Measurements from ENCODE around the gene TMEM69. TPM values are rescaled to one million over a fixed set of nuclear protein-coding genes. Genes with fewer than 3 reads are reported as not detected.

TMEM69 gene
- total RNA-seq, 1 experiment from 2014 or later: 19.1 TPM

GRCh38 chr1:45678489-45678888 lies 9.5 kb upstream of the TMEM69 start:
- ATAC-seq (no peak), DNase-seq (ENCODE audit: low read depth, low spot score) (no peak)
- H3K4me1 ChIP-seq (ENCODE audit: control insufficient read depth, insufficient read depth, low read length): peaks cover 58% of the 10 kb centered on the region
- H3K27me3 ChIP-seq (ENCODE audit: control insufficient read depth, insufficient read depth, low read length): no peaks in the 10 kb centered on the region
- H3K4me3 ChIP-seq (ENCODE audit: low read depth in 2 of 2, low read length in 2 of 2): no peak overlapping the region
- no TSS peak for BruUV-seq (replicated peaks)
- POLR2A ChIA-PET: no interaction called here
- intact Hi-C loops (cut with micrococcal nuclease; ENCODE audit: unreplicated experiment) (no loop called here), in situ Hi-C loops (cut with HindIII; ENCODE audit: low pct_unique_long_range_greater_than_20kb, low sequenced_read_pairs) (loop anchor here (25.0 kb wide), 1 partner anchor 184 kb away; no protein-coding TSS in a partner anchor)
- H3K27ac ChIP-seq (ENCODE audit: low read length): no peak overlapping the region
- TF ChIP-seq SIN3A (IDR thresholded peaks at IDR 0.05; ENCODE audit: borderline replicate concordance, insufficient read depth, low read depth, low read length) (no peak), POLR2AphosphoS5 (IDR thresholded peaks at IDR 0.05; ENCODE audit: low read depth, low read length) (no peak), TCF7L2 (IDR thresholded peaks at IDR 0.05; ENCODE audit: low read depth, low read length) (no peak), REST (IDR thresholded peaks at IDR 0.05; ENCODE audit: insufficient read depth in 1 of 2, low read depth in 2 of 2, low read length in 1 of 2) (no peak)
- TF ChIP-seq, protein P1, sequence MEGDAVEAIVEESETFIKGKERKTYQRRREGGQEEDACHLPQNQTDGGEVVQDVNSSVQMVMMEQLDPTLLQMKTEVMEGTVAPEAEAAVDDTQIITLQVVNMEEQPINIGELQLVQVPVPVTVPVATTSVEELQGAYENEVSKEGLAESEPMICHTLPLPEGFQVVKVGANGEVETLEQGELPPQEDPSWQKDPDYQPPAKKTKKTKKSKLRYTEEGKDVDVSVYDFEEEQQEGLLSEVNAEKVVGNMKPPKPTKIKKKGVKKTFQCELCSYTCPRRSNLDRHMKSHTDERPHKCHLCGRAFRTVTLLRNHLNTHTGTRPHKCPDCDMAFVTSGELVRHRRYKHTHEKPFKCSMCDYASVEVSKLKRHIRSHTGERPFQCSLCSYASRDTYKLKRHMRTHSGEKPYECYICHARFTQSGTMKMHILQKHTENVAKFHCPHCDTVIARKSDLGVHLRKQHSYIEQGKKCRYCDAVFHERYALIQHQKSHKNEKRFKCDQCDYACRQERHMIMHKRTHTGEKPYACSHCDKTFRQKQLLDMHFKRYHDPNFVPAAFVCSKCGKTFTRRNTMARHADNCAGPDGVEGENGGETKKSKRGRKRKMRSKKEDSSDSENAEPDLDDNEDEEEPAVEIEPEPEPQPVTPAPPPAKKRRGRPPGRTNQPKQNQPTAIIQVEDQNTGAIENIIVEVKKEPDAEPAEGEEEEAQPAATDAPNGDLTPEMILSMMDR (IDR thresholded peaks at IDR 0.05): no peak
- CTCF ChIA-PET: no interaction called here
- H3K36me3 ChIP-seq (ENCODE audit: control insufficient read depth, insufficient read depth, low read length): no peaks in the 10 kb centered on the region
- no peaks in the 10 kb centered on the region for H3K9me3 ChIP-seq (ENCODE audit: control insufficient read depth, insufficient read depth, low read depth, low read length)

GRCh38 chr1:45679123-45679522 lies 8.9 kb upstream of the TMEM69 start:
- peak overlapping the region in 1 of 2 experiments; percentile 27; a peak in 1 of 4 replicates for H3K4me3 ChIP-seq (ENCODE audit: low read depth in 2 of 2, low read length in 2 of 2)
- CTCF ChIA-PET: no interaction called here
- DNase-seq (ENCODE audit: low read depth, low spot score) (no peak), ATAC-seq (peak; percentile 62)
- H3K36me3 ChIP-seq (ENCODE audit: control insufficient read depth, insufficient read depth, low read length): no peaks in the 10 kb centered on the region
- peak overlapping the region; percentile 37; the same call in 1 of the 2 replicates for H3K27ac ChIP-seq (ENCODE audit: low read length)
- TF ChIP-seq TCF7L2 (IDR thresholded peaks at IDR 0.05; ENCODE audit: low read depth, low read length) (no peak), SIN3A (IDR thresholded peaks at IDR 0.05; ENCODE audit: borderline replicate concordance, insufficient read depth, low read depth, low read length) (no peak), POLR2AphosphoS5 (IDR thresholded peaks at IDR 0.05; ENCODE audit: low read depth, low read length) (no peak), REST (IDR thresholded peaks at IDR 0.05; ENCODE audit: insufficient read depth in 1 of 2, low read depth in 2 of 2, low read length in 1 of 2) (no peak)
- TF ChIP-seq, protein P1 (IDR thresholded peaks at IDR 0.05): no peak
- in situ Hi-C loops (cut with HindIII; ENCODE audit: low pct_unique_long_range_greater_than_20kb, low sequenced_read_pairs): loop anchor here (25.0 kb wide), 1 partner anchor 183 kb away; no protein-coding TSS in a partner anchor
- H3K4me1 ChIP-seq (ENCODE audit: control insufficient read depth, insufficient read depth, low read length): peaks cover 60% of the 10 kb centered on the region
- BruUV-seq (replicated peaks): no TSS peak
- H3K9me3 ChIP-seq (ENCODE audit: control insufficient read depth, insufficient read depth, low read depth, low read length): no peaks in the 10 kb centered on the region
- intact Hi-C loops (cut with micrococcal nuclease; ENCODE audit: unreplicated experiment): no loop called here
- no peaks in the 10 kb centered on the region for H3K27me3 ChIP-seq (ENCODE audit: control insufficient read depth, insufficient read depth, low read length)
- POLR2A ChIA-PET: no interaction called here
